Renal pelvis (tissue), 4 donors: ENCODE data around the gene RNF224. TPM values are rescaled to one million over a fixed set of nuclear protein-coding genes. Genes with fewer than 3 reads are reported as not detected.

ENCODE experiments used
- DNase-seq: peaks from one replicate; pipeline ENCODE4 v3.0.0-alpha.2; 2013
- polyA plus RNA-seq, 3 donors: library from polyadenylated mRNA; unstranded; fragments of 120-200 nt; gene quantifications; one replicate each; pipeline ENCODE4 v1.2.1, GENCODE V29; 2013; ENCODE audit not compliant: insufficient read length in 3 of 3

Gene RNF224
- polyA plus RNA-seq, 3 donors, result 10.1 to 15.2 (median 13.8) TPM

- no peak for DNase-seq
Measured at GRCh38 chr9:137226338-137227053, 806 bp upstream of the RNF224 start.

- DNase-seq, result no peak
Measured at GRCh38 chr9:137227853-137228505, 677 bp downstream of the RNF224 start.

- DNase-seq, result no peak
Measured at GRCh38 chr9:137228506-137228967, 1.2 kb downstream of the RNF224 start.

GRCh38 chr9:137228968-137229896 lies 1.9 kb downstream of the RNF224 start:
- no peak for DNase-seq

- no peak for DNase-seq
Measured at GRCh38 chr9:137229903-137230704, 2.8 kb downstream of the RNF224 start.

GRCh38 chr9:137230705-137231371 lies 3.5 kb downstream of the RNF224 start, which contains the start of gene SLC34A3:
SLC34A3 (plus strand) TSS chr9:137230901; CDS start chr9:137231703, 802 bp downstream.
- no peak for DNase-seq

GRCh38 chr9:137231372-137232039 lies 4.2 kb downstream of the RNF224 start:
- no peak for DNase-seq

- DNase-seq, result no peak
Measured at GRCh38 chr9:137232101-137232500, 4.8 kb downstream of the RNF224 start.

- DNase-seq, result no peak
Measured at GRCh38 chr9:137232510-137232909, 5.2 kb downstream of the RNF224 start.

GRCh38 chr9:137233143-137233980 lies 6.1 kb downstream of the RNF224 start:
- DNase-seq, result no peak

GRCh38 chr9:137234055-137234697 lies 6.9 kb downstream of the RNF224 start:
- no peak for DNase-seq

- DNase-seq, result no peak
Measured at GRCh38 chr9:137234758-137235423, 7.6 kb downstream of the RNF224 start.

- no peak for DNase-seq
Measured at GRCh38 chr9:137235424-137236237, 8.3 kb downstream of the RNF224 start.

GRCh38 chr9:137236238-137236935 lies 9.1 kb downstream of the RNF224 start:
- peak; percentile 82 for DNase-seq

- no peak for DNase-seq
Measured at GRCh38 chr9:137236936-137237421, 9.7 kb downstream of the RNF224 start.
